ENCODE results near the gene CLEC5A.

GRCh38 chr7:141960687-141961422 lies 14.1 kb upstream of the CLEC5A start:
- no peak for TF ChIP-seq GATA2 (IDR thresholded peaks at IDR 0.05; ENCODE audit: low read depth, low read length)
- TF ChIP-seq GATA3 (IDR thresholded peaks at IDR 0.05; ENCODE audit: low read depth, low read length) = no peak
